GM12875 (cell line): Measurements from ENCODE around the gene USH2A.

ENCODE experiments used
- H3K4me3 ChIP-seq: one replicate; pipeline ENCODE4 v1.5.1; 2011; ENCODE audit warnings: low read depth, low read length, control low read depth
- CTCF ChIP-seq: IDR thresholded peaks from 2 replicates; pipeline ENCODE4 v1.5.1; 2011; ENCODE audit warnings: low read depth, mild to moderate bottlenecking, control low read depth, inconsistent platforms, low read length, moderate library complexity, borderline replicate concordance; ENCODE audit not compliant: insufficient read depth

USH2A gene

GRCh38 chr1:215600258-215600792, 822.9 kb downstream of the USH2A start:
- no peak for TF ChIP-seq CTCF
- H3K4me3 ChIP-seq, result no peak overlapping the region

GRCh38 chr1:215599418-215600074, 823.7 kb downstream of the USH2A start:
- TF ChIP-seq CTCF, result no peak
- H3K4me3 ChIP-seq, result no peak overlapping the region

- H3K4me3 ChIP-seq, result no peak overlapping the region
- TF ChIP-seq CTCF, result no peak
Observed at GRCh38 chr1:215597961-215598360, 825.3 kb downstream of the USH2A start.

- TF ChIP-seq CTCF, result no peak
Observed at GRCh38 chr1:215595231-215595630, 828.0 kb downstream of the USH2A start.

GRCh38 chr1:215594640-215595039, 828.6 kb downstream of the USH2A start:
- no peak overlapping the region for H3K4me3 ChIP-seq
- no peak for TF ChIP-seq CTCF

More at GRCh38 chr1:215595231-215595630, 828.0 kb downstream of the USH2A start:
- no peak overlapping the region for H3K4me3 ChIP-seq

GRCh38 chr1:215590779-215591491, 832.3 kb downstream of the USH2A start:
- no peak for TF ChIP-seq CTCF
- H3K4me3 ChIP-seq, result no peak overlapping the region
